ENCODE data around the gene NTRK3. TPM values are rescaled to one million over a fixed set of nuclear protein-coding genes. Genes with fewer than 3 reads are reported as not detected.

NTRK3 gene
- total RNA-seq (3.1 TPM), polyA plus RNA-seq (ENCODE audit: insufficient read depth in 1 of 8, insufficient read length in 8 of 8, low replicate concordance in 1 of 8) (1 to 10 TPM; 1.8 to 7.9 (median 3.3) TPM)
- long read RNA-seq, donor 1: 0 reads
- long read RNA-seq, donor 2: 0 reads
- long read RNA-seq, donor 3: 0 reads
- long read RNA-seq, donor 4: 0 reads
- long read RNA-seq, donor 5: 0 reads
- long read RNA-seq, donor 6: 0 reads
- long read RNA-seq, donor 7: 0 reads
- long read RNA-seq, donor 8: 0 reads
- long read RNA-seq, donor 9: 0 reads
- long read RNA-seq, donor 10, partial matches to known transcripts: 0 of 1 reads
- long read RNA-seq, donor 10, other reads (novel, unspliced or antisense): 0 of 1 reads
- long read RNA-seq, donor 11: 0 reads

DNA sequence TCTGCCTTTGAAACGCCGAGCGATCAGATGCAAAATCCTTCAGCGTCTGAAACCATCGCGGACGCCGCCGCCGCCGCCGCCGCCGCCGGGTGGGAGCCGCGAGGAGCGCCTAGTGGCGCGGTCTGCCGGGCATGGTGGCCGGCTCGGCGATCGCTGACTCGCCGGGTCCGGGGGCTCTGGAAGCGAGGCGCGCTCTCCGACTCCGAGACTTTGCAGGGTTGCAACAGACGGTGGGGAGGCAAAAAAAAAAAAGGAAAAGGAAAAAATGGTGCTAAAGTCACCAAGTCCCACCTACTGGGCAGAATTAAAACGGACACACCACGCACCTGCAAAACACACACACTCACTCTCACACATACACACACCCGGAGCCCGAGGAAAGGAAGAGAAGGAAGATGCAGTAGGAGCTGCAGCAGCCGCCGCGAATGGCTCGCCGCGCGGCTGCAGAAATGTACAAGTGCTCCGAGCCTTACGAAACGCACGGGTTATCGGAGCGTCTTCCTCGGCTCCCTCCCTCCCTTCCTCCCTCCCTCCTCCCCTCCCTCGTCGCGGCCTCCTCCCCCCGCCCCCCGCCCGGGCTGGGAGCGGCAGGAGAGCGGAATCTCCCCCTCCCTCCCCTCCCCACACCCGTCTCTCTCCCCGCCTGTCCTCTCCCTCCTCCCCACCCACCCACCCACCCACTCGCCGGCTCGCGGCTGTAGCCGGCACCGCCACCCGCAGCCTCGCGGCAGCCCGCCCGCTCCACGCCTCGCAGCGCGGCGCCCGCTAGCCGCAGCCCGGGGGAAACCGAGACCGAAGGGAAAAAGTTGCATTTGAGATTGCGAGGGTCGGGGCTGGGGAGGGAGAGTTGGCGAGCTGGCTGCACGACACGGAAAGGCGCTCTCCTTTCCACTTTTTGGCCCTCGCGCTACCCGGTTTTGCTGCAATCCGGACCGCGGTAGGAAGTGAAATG lies at the start of gene NTRK3:
NTRK3 (minus strand) TSS at position 461 of the 952 bp plus-strand sequence. CDS start 586 bp downstream, outside the sequence.
- no peak within 1 kb of the TSS for H3K27ac ChIP-seq (ENCODE audit: low read length)
- no peaks in the 10 kb centered on the region for H3K9me3 ChIP-seq (replicated peaks; ENCODE audit: control insufficient read depth, low read depth, low read length)
- H3K4me1 ChIP-seq (ENCODE audit: control insufficient read depth, insufficient read depth, low read length): peaks cover 27% of the 10 kb centered on the region

DNA sequence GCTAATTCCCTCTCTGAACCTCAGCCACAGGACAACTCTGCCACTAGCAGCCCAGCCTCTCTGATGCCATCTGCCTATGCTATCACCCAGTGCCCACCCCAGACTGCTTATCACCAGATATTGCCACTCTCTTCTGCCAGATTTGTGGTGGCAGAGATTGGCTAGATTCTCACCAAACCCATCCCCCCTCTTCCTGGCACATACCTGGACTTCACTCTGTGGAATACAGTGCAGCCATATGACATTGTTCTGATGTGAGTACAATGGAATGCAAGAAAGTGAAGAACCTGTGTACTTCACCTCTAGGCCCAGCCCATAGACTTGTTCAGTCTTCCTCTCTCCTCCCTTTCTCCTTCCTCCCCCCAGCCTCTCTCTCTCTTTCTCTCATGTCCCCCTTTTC lies 46.9 kb upstream of the NTRK3 start:
- H3K27me3 ChIP-seq (ENCODE audit: control insufficient read depth, insufficient read depth, low read length): peaks cover 5% of the 10 kb centered on the region
- no peak for DNase-seq
- peaks cover 14% of the 10 kb centered on the region for H3K4me1 ChIP-seq (ENCODE audit: control insufficient read depth, insufficient read depth, low read length)
- no peaks in the 10 kb centered on the region for H3K9me3 ChIP-seq (replicated peaks; ENCODE audit: control insufficient read depth, low read depth, low read length)
- no peak overlapping the region for H3K27ac ChIP-seq (ENCODE audit: low read length)
- no peaks in the 10 kb centered on the region for H3K36me3 ChIP-seq (ENCODE audit: control insufficient read depth, insufficient read depth, low read length)
- H3K4me3 ChIP-seq (ENCODE audit: low read length): no peak overlapping the region

More for the DNA sequence above, at the start of gene NTRK3:
- DNase-seq: peak; percentile 59
- Histone ChIP-seq H3K27me3 (ENCODE audit: control insufficient read depth, insufficient read depth, low read length) (peaks cover 81% of the 10 kb centered on the region), H3K36me3 (ENCODE audit: control insufficient read depth, insufficient read depth, low read length) (no peaks in the 10 kb centered on the region), H3K4me3 (ENCODE audit: low read length) (peak within 1 kb of the TSS; percentile 40)
- under 1% methylated on average over 63 of the region's 95 CpGs for WGBS (ENCODE audit: insufficient coverage)

DNA sequence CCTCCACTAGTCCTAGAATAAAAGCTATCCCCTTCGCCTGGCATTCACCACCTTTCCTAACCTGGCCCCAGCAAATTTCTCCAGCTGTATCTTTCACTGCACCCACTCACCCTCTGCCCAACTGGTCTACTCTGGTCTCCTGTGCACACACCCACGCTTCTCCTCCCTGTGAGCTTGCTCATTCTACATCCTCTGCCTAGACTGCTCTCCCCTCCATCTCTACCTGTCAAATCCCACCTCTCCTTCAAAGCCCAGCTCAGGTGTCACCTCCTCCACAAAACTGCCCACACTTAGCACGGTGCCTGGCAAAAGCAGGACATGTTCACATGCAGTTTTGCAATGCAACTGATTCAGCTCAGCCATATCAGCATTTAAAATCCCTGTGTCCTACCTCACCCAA lies 45.8 kb upstream of the NTRK3 start:
- Histone ChIP-seq H3K9me3 (replicated peaks; ENCODE audit: control insufficient read depth, low read depth, low read length) (no peaks in the 10 kb centered on the region), H3K27me3 (ENCODE audit: control insufficient read depth, insufficient read depth, low read length) (peaks cover 5% of the 10 kb centered on the region), H3K4me1 (ENCODE audit: control insufficient read depth, insufficient read depth, low read length) (peaks cover 14% of the 10 kb centered on the region), H3K27ac (ENCODE audit: low read length) (no peak overlapping the region), H3K4me3 (ENCODE audit: low read length) (no peak overlapping the region), H3K36me3 (ENCODE audit: control insufficient read depth, insufficient read depth, low read length) (no peaks in the 10 kb centered on the region)
- 78% methylated on average over 3 of the region's 3 CpGs for WGBS (ENCODE audit: insufficient coverage)
- DNase-seq: no peak

DNA sequence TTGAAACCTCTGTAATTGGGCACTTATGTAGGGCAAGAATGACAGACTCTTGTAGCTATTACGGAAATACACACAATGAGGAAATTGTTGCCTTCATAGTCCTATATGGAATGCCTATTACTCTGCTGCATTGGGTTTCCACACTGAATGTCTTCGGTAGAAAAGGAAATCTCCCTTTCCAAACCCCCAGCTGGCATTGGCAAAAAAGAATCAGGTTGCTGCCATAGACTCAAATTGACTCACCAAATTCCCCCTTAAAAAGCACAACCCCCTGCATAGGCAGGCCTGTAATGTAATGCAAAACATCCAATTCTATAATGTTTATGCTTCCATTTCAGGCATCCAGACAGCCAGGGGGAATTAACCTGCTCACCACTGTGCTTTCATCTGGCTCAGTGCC lies 44.8 kb upstream of the NTRK3 start:
- no peak overlapping the region for H3K27ac ChIP-seq (ENCODE audit: low read length)
- 40% methylated on average over 1 of the region's 2 CpGs for WGBS (ENCODE audit: insufficient coverage)
- H3K4me1 ChIP-seq (ENCODE audit: control insufficient read depth, insufficient read depth, low read length): peaks cover 14% of the 10 kb centered on the region
- no peaks in the 10 kb centered on the region for H3K36me3 ChIP-seq (ENCODE audit: control insufficient read depth, insufficient read depth, low read length)
- H3K9me3 ChIP-seq (replicated peaks; ENCODE audit: control insufficient read depth, low read depth, low read length): no peaks in the 10 kb centered on the region
- DNase-seq: no peak
- no peak overlapping the region for H3K4me3 ChIP-seq (ENCODE audit: low read length)
- H3K27me3 ChIP-seq (ENCODE audit: control insufficient read depth, insufficient read depth, low read length): peaks cover 5% of the 10 kb centered on the region

DNA sequence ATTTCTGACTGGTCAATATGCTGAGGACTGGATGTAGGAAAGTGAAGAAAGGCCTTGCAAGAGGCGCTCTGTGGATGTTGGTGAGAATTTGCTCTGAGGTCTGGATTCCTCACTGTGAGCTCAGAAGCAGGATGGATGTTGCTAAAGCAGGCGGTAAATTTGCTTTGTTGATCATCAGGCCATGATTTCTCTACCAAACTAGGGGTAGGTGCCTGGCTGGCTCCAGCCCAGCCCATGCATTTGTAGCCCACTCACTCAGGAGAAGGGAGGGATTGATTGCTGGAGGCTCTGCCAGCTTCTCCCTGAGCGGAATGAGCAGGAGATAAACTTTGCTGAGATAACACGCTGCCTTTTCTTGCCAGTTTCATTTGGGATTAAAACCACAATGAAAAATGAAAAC lies 44.3 kb upstream of the NTRK3 start:
- H3K27me3 ChIP-seq (ENCODE audit: control insufficient read depth, insufficient read depth, low read length): peaks cover 5% of the 10 kb centered on the region
- H3K9me3 ChIP-seq (replicated peaks; ENCODE audit: control insufficient read depth, low read depth, low read length): no peaks in the 10 kb centered on the region
- H3K27ac ChIP-seq (ENCODE audit: low read length): no peak overlapping the region
- no peak for DNase-seq
- no peaks in the 10 kb centered on the region for H3K36me3 ChIP-seq (ENCODE audit: control insufficient read depth, insufficient read depth, low read length)
- H3K4me3 ChIP-seq (ENCODE audit: low read length): no peak overlapping the region
- 93% methylated on average over 1 of the region's 4 CpGs for WGBS (ENCODE audit: insufficient coverage)
- peaks cover 14% of the 10 kb centered on the region for H3K4me1 ChIP-seq (ENCODE audit: control insufficient read depth, insufficient read depth, low read length)

DNA sequence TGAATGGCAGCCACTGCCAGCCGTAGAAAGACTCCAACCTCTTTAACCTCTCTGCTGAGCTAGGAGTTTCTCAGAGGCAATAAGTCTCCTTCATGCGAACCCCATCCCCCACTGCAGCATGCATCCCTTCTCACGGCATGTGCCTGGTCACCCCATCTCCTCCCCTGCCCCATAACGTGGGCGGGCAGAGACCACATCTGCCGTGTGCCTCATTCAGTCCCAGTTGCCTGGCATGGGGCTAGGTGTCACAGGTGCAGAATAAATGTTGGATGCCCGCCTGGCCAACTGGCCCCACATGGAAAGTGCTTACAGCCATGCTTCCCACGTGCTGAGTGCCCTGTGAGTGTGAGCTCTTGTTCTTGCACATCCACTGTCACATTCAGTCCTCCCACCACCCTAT lies 43.5 kb upstream of the NTRK3 start:
- peak; percentile 13 for DNase-seq
- Histone ChIP-seq H3K27ac (ENCODE audit: low read length) (no peak overlapping the region), H3K36me3 (ENCODE audit: control insufficient read depth, insufficient read depth, low read length) (no peaks in the 10 kb centered on the region), H3K4me1 (ENCODE audit: control insufficient read depth, insufficient read depth, low read length) (peaks cover 14% of the 10 kb centered on the region), H3K9me3 (replicated peaks; ENCODE audit: control insufficient read depth, low read depth, low read length) (no peaks in the 10 kb centered on the region), H3K4me3 (ENCODE audit: low read length) (no peak overlapping the region), H3K27me3 (ENCODE audit: control insufficient read depth, insufficient read depth, low read length) (peaks cover 5% of the 10 kb centered on the region)
- WGBS (ENCODE audit: insufficient coverage): 46% methylated on average over 8 of the region's 8 CpGs

DNA sequence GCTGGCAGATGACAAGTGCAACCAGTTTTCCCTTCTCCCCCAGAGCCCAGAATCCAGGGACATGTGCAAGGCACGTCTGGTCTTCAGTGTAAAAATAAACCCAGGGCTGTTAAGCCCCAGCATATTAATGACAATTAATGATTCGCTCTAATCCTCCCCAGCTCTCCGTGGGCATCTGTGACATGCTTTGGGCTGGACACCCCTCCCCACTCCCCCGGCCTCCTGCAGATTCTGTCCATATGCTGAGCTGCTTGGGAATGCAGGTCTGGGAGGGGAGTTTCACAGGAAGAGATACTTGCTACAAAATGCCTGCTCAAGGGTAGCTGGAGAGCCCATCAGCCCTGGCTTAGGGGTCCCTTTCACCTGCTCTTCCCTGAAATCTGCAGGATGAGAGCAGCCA lies 43.0 kb upstream of the NTRK3 start:
- Histone ChIP-seq H3K27me3 (ENCODE audit: control insufficient read depth, insufficient read depth, low read length) (peaks cover 5% of the 10 kb centered on the region), H3K9me3 (replicated peaks; ENCODE audit: control insufficient read depth, low read depth, low read length) (no peaks in the 10 kb centered on the region), H3K4me1 (ENCODE audit: control insufficient read depth, insufficient read depth, low read length) (peaks cover 14% of the 10 kb centered on the region), H3K27ac (ENCODE audit: low read length) (no peak overlapping the region), H3K4me3 (ENCODE audit: low read length) (no peak overlapping the region), H3K36me3 (ENCODE audit: control insufficient read depth, insufficient read depth, low read length) (no peaks in the 10 kb centered on the region)
- DNase-seq: peak; percentile 26
- WGBS (ENCODE audit: insufficient coverage): 27% methylated on average over 3 of the region's 4 CpGs

DNA sequence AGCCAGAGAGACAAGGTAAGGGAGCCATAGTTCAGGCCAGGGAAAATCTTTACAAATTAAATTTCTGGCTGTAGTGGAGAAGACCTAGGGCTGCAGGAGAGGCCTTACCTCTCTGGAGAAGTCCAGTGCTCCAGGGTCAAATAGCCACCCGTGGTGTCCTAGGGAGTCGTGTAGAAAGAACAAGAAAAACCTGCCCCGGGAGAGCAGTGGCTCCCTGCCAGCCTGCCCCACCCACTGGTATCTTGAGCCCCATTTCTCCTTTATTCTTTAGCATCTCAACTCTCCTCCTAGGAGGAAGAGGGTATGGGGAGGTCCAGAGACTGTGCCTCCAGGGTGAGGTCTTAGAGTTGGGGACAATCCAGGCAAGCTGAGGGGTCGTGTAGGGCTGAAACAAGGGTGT lies 32.1 kb upstream of the NTRK3 start:
- DNase-seq: no peak
- H3K27me3 ChIP-seq (ENCODE audit: control insufficient read depth, insufficient read depth, low read length): peaks cover 21% of the 10 kb centered on the region
- H3K4me3 ChIP-seq (ENCODE audit: low read length): no peak overlapping the region
- no peaks in the 10 kb centered on the region for H3K4me1 ChIP-seq (ENCODE audit: control insufficient read depth, insufficient read depth, low read length)
- H3K27ac ChIP-seq (ENCODE audit: low read length): no peak overlapping the region
- no peaks in the 10 kb centered on the region for H3K36me3 ChIP-seq (ENCODE audit: control insufficient read depth, insufficient read depth, low read length)
- no peaks in the 10 kb centered on the region for H3K9me3 ChIP-seq (replicated peaks; ENCODE audit: control insufficient read depth, low read depth, low read length)
- WGBS (ENCODE audit: insufficient coverage): no CpG with 5 or more reads among the region's 4 CpGs

DNA sequence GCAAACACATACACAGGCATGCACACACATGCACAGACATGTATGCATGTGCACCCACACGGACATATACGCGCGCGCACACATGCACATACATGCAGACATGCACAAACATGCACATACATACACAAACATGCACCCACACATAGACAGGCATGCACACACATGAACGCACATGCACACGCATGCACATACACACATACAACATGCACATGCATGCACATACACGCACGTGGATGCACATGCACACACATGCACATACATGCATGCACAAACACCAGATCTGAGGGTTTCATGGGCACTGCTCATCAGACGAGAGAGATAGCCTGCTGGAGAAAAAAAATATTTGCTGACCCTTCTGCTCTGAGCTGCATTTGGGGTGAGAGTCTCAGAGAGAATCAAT lies 31.7 kb upstream of the NTRK3 start:
- Histone ChIP-seq H3K9me3 (replicated peaks; ENCODE audit: control insufficient read depth, low read depth, low read length) (no peaks in the 10 kb centered on the region), H3K4me1 (ENCODE audit: control insufficient read depth, insufficient read depth, low read length) (no peaks in the 10 kb centered on the region), H3K36me3 (ENCODE audit: control insufficient read depth, insufficient read depth, low read length) (no peaks in the 10 kb centered on the region), H3K27ac (ENCODE audit: low read length) (no peak overlapping the region), H3K4me3 (ENCODE audit: low read length) (no peak overlapping the region), H3K27me3 (ENCODE audit: control insufficient read depth, insufficient read depth, low read length) (peaks cover 26% of the 10 kb centered on the region)
- DNase-seq: no peak
- WGBS (ENCODE audit: insufficient coverage): 86% methylated on average over 2 of the region's 10 CpGs

DNA sequence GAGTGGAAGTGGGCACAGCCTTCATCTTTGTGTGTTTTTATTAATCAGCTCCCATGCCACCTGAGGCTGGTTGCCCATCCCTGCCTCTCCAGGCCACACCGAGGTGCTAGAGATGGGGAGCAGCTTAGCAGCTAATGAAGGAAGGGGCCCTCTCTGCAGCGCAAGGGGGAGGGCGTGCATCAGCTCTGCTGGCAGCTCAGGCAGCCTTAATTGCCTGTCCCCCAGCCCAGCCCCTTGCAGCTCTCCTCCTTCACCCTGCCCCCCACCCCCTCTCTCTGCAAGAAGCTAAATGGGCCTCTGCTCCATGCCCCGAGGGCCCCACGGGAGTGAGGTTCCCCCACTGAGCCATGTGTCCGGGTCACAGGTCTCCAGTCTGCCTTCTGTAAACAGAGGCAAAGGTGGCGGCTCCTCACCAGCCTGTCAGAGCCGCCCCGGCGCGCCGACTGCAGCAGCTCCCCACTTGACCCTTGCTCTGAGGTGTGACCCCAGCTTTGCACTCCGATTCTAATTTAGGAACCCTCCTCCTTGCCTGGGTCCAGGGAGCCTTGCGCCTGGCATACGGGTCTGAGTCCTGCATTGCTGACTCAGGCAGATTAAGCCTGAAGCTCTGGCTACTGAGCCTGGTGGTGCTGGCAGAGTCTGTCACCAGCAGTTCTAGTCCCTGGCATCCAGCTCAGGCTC lies 27.9 kb upstream of the NTRK3 start:
- WGBS (ENCODE audit: insufficient coverage): 3% methylated on average over 13 of the region's 15 CpGs
- H3K4me1 ChIP-seq (ENCODE audit: control insufficient read depth, insufficient read depth, low read length): no peaks in the 10 kb centered on the region
- no peak for DNase-seq
- H3K4me3 ChIP-seq (ENCODE audit: low read length): no peak overlapping the region
- H3K9me3 ChIP-seq (replicated peaks; ENCODE audit: control insufficient read depth, low read depth, low read length): no peaks in the 10 kb centered on the region
- no peak overlapping the region for H3K27ac ChIP-seq (ENCODE audit: low read length)
- H3K36me3 ChIP-seq (ENCODE audit: control insufficient read depth, insufficient read depth, low read length): no peaks in the 10 kb centered on the region
- peaks cover 42% of the 10 kb centered on the region for H3K27me3 ChIP-seq (ENCODE audit: control insufficient read depth, insufficient read depth, low read length)
